NCI-H187 treated with DMSO at 0.1 percent for 48 hours (cell line): ENCODE data around the gene CCDC40.

Experiments
- DNase-seq: peaks from one replicate; lab custom pipeline; 2025; lab: John Stamatoyannopoulos, UW

CCDC40 gene

DNA sequence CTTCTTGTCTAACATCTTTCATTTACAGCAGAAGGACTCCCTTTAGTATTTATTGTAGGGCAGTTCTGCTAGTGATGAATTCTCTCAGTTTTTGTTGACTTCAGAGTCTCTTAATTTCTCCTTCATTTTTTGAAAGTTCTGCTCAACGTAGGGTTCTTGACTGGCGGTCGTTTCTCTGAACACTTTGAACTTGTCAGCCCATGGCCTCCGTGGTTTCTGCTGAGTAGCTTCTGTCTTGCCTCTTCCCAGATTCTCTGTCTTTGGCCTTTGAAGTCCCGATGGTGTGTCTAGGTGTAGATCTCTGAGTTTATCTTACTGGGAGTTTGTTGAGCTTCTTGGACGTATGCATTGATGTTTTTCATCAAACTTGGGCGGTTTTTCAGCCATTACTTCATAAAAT lies 78.3 kb downstream of the CCDC40 start:
- no peak for DNase-seq

DNA sequence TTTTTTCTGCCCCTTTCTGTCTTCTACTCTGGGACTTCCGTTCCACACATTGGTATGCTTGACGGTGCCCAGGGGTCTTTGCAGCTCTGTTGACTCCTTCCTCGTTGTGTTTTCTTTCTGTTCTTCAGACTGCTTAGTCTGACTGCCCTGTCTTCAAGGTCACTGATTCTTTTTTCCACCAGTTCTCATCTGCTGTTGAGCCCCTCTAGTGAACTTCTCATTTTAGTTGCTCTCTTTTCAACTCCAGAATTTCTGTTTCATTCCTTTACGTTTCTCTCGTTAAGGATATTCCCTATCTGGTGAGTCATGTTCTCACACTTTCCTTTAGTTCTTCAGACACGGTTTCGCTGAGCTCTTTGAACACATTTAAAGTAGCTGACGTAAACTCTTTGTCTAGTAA lies 78.7 kb downstream of the CCDC40 start:
- no peak for DNase-seq

DNA sequence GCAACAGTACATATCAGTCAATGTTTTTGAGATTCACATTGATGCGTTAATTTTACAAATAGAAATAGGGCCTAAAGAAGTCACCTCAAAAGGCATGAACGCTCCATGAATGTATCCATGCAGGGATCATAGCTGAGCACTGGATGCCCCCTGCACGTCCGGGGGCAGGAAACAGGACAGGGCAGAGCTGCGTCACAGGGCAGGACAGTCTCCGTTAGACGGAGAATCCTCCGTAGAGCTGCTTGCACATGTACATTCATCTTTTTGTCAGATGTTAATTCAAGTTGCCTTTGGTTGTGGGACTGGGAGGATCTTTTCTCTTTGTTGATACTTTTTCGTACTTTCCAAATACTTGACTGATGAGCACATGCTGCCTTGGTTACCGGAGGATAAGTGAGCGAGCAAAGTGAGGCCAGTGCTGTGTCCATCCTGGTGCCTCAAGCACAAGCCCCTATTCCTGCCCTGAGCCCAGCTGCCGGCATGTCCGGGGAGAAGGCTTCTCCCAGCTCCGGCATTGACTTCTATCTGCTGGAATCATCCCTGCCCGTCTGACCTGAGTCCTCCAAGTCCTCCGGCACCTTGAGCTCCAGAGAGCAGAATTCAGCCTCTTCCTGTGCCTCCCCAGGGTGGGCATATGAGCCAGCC lies 80.0 kb downstream of the CCDC40 start:
- no peak for DNase-seq

DNA sequence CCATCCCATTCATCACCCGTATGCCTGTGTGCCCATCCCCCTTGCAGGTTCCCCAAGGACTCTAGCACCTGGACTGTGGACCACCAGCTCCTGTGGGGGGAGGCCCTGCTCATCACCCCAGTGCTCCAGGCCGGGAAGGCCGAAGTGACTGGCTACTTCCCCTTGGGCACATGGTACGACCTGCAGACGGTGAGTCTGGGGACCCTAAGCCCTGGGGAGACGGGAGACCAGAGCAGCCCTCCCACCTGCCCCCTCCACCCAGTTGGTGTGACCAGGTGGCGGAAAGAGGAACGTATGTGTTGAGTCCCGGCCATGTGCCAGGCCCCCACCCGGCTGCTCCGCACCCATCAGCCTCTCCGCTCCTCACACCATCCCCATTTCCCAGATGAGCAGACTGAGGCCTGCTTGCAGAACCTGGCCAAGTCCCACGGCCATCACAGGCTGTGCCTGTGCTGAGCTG lies 80.5 kb downstream of the CCDC40 start:
- DNase-seq: no peak

DNA sequence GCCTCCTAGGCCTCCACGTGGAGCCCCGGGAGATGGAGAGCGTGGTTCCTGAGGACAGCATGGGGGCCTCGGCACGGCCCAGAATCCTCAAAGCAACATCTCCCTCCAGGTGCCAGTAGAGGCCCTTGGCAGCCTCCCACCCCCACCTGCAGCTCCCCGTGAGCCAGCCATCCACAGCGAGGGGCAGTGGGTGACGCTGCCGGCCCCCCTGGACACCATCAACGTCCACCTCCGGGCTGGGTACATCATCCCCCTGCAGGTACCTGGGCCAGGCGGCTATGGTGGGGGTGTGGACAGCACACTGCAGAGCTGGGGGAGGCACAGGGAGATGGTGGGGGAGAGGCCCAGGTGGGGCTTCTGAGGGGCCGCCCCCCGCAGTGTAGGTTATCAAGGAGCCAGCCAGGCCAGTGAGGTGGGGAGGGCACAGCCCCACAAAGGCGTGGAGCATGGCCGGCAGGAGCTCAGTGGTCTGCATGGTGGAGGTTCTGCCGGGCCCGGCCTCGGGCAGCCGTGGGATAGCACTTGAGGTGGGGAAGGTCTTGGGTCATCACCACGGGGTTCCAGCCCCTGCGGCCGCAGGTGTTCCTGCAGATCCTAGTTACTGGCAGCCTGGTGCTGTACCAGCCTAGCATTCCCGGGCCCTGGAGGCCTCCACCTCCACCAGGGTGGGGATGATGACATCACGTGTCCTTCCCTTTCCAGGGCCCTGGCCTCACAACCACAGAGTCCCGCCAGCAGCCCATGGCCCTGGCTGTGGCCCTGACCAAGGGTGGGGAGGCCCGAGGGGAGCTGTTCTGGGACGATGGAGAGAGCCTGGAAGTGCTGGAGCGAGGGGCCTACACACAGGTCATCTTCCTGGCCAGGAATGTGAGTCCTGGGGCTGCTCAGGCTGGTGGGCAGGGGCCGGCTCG lies 81.3 kb downstream of the CCDC40 start:
- no peak for DNase-seq

DNA sequence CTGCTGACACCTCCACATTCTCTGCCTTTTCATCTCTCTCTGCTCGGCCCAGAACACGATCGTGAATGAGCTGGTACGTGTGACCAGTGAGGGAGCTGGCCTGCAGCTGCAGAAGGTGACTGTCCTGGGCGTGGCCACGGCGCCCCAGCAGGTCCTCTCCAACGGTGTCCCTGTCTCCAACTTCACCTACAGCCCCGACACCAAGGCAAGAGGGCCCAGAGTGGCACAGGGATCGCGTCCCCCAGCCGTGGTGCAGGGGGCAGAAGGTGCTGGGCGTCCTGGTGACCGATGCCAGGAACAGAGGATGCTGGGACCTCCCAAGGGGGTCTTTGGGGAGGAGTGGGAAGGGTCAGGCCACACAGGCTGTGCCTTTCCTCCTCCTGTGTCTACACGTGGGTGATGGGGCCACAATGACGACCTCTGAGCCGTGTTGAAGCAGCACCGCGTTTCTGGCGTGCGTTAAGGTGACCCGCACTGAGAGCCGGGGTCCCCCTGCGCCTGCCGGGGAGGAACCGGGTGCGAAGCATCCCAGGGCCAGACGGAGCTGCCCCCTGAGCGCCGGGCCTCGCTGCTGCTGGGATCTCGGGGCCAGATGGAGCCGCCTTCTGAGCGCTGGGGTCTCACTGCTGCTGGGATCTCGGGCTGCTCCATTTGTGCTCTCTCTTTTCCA lies 82.3 kb downstream of the CCDC40 start:
- DNase-seq: no peak

DNA sequence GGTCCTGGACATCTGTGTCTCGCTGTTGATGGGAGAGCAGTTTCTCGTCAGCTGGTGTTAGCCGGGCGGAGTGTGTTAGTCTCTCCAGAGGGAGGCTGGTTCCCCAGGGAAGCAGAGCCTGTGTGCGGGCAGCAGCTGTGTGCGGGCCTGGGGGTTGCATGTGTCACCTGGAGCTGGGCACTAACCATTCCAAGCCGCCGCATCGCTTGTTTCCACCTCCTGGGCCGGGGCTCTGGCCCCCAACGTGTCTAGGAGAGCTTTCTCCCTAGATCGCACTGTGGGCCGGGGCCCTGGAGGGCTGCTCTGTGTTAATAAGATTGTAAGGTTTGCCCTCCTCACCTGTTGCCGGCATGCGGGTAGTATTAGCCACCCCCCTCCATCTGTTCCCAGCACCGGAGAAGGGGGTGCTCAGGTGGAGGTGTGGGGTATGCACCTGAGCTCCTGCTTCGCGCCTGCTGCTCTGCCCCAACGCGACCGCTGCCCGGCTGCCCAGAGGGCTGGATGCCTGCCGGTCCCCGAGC lies 82.9 kb downstream of the CCDC40 start:
- no peak for DNase-seq

DNA sequence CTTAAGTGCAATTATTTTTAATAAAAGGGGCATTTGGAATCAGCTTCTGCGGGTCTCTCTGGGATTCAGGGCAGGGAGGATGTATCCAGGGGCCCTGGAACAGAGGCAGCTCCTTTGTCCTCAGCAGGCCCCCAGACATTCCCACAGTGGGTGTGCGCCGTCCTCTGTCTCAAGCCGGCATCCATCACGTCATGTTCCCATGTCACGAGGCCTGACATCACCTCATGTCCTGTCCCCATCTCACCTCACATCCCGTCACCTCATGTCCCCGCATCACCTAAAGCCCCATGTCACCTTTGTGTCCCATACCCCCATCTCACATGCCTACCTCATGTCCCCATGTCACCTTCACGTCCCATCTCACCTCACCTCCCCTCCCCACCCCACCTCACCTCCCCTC lies 83.4 kb downstream of the CCDC40 start:
- DNase-seq: no peak

DNA sequence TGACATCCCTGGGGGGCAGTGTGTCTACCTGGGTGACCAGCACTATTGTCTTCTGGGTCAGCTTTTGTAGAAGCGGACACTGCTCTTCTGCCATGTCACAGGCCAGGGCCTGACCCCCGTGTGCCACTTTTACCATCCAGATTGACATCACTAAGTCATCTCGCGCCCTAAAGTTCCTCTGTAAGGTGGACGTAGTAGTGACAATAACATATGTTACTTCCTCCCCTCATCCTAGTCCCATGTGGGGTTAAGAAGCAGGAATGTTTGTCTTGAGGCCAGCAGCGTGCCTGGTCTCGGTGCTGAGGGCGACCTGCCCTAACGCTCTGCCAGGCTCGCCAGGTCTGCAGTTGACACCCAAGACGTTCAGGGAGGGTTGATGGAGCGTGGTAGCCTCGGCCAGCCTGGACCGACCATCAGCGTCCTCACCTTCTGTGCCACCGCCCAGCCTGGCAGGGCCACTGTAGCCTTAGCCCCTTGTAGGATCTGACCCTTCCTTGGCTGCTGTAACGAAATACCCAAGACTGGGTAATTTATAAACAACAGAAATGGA lies 85.7 kb downstream of the CCDC40 start:
- DNase-seq: no peak

DNA sequence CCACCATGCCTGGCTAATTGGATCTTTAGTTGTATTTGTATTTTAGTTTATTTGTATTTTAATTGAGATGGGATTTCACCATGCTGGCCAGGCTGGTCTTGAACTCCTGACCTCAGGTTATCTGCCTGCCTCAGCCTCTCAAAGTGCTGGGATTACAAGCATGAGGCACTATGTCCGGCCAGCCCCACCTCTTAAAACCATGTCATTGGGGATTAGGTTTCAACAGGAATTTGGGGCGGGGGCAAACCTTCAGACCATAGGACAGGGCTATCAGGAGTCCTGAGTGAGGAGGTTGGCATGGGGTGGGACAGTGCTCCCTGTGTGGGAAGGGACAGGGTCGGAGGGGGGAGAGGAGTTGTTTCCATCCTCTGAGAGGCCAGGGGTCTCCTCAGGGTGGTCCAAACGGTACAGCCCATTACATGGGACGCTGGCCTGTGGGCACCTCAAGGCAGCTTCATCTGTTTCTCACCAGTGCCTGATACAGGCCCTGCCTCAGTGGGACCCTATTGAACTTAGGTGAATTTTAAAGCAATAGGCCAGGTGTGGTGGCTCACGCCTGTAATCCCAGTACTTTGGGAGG lies 86.6 kb downstream of the CCDC40 start:
- DNase-seq: no peak

DNA sequence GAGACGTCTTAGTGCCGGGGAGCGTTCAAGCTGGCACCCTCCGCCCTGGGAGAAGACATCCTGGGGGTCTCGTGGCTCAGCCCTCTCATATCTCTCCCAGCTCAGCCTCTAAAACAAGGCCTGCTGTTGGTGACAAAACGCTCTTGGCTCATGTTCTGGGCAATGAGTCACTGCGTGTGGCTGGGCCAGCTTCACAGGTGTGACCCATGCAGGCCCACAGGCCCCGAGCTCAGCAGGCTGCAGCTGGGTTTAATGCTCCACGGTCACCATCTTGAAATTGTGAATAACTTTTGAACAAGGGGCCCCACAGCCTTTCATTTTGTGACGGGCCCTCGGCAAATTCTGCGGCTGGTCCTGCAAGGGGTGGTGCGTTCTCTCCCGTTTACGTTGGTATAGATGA lies 87.3 kb downstream of the CCDC40 start:
- no peak for DNase-seq

DNA sequence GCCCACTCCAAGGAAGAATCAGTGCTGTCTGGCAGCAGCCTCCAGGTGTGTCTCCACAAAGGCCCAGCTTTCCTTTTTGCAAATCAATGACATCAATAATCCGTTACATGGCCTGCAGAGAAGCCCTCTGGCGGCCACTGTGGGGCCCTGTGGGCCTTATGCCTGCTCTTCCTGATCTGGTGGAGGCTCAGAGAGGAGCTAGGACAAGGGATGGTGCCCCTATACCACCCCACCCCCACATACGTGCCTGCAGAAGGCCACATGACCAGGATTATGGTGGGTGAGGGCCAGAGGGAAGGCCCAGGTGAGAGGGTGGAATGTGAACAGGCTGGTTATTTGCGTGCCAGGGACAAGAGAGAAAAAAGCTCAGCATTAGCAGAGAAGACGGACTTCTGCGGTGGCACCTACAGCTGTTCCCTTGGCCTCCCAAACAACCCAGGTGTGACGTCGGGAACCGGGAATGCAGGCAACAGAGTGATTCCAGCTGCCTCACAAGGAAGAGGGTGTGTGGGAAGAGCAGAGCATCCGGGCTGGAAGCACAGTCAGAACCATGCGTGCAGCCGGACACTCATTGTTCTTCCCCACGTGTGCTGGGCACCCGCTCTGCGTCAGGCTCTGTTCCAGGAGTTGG lies 88.0 kb downstream of the CCDC40 start:
- no peak for DNase-seq

DNA sequence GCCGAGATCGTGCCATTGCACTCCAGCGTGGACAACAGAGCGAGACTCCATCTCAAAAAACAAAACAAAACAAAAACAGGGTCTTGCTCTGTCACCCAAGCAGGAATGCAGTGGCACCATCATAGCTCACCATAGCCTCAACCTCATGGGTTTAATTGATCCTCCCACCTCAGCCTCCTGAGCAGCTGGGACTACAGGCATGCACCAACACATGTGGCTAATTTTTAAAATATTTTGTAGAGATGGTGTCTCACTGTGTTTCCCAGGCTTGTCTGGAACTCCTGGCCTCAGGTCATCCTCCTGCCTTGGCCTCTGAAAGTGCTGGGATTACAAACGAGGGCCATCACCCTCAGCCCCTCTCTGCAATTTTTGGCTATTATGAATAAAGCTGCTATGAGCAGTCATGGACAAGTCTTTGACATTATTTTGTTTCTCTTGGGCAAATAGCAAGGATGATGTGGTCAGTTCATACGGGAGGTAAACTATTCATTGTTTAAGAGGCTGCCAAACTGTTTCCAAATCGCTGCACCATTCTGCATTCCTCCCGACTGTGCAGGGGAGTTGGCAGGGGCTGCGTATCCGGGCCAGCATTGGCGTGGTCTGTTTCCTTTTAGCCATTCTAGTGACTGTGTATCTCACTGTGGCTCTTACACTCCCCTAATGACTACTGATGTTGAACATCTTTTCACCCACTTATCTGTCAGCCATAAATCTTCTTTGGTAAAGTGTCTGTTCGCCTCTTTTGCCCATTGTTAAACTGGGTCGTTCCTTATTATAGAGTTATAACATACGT lies 89.4 kb downstream of the CCDC40 start:
- no peak for DNase-seq

DNA sequence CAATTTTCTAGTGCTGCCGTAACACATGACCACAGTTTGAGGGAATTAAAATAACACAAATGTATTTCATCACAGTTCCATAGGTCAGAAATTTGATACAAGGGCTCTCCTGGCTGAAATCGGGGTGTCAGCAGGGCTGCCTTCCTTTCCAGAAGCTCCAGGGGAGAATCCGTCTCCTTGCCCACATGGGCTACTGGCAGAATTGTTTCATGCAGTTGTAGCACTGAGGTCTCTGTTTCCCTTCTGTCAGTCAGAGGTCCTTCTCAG lies 89.9 kb downstream of the CCDC40 start:
- no peak for DNase-seq

DNA sequence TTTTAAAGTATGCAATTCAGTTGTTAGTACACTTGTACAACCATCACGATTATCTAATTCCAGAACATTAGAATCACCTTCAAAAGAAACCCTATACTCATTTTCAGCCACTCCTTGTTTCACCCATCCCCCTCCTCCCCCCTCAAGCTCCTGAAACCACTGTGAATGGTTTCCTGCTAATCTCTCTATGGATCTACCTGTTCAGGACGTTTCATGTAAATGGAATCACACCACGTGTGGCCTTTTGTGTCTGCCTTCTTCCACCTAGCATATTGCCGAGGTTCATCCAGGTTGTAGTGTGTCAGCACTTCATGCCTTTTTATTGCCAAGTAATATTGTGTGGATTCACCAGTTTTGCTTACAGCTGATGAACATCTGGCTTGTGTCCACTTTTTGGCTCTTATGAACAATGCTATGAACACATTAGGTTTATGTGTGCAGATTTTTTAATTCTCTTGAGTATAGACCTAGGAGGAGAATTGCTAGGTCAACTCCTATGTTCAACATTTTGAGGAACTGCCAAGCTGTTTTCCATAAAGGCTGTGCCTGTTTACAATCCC lies 92.6 kb downstream of the CCDC40 start:
- DNase-seq: no peak

DNA sequence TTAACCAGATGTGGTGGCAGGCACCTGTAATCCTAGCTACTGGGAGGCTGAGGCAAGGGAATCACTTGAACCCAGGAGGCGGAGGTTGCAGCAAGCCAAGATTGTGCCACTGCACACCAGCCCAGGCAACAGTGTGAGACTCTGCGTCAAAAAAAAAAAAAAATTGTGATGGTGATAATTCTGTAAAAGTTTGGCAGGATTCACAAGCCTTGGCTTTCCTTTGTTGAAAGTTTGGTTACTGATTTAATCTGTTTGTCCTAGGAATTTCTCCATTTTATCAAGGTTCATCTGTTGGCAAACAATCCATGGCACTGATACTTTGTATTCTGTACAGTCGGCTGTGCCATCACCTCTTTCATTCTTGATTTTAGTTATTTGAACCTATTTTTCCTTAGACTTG lies 94.5 kb downstream of the CCDC40 start:
- DNase-seq: no peak

DNA sequence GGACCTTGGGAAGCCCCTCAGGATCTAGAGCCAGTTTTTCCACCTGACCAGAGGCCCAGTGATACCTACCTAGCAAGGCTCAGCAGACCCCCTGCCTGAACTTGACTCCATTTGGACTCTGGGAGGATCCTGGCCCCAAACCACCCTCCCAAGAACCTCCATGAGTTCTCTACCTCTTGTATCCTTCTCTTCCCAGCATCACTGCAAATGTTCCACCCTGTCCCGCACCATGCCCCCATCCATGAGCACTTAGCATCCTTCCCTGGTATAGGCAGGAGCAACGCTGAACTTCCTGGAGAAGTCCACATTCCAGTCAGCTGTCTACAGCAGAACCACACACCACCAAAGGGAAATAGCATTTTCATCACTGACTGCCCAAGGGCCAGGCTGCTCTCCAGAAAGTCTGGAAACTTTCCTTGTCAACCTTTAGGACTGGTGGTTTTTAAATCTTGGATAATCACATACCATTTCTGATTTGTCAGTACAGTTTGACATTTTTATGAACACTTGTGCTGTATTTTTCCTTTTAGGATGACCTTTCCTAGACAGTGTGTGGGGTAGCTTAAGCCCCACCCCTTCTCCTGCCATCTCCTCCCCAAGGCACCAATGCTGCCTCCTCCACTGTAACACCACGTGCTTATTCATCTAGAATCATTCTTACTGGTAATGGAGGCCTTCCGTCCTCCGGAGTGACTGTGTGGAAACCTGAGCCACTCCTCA lies 96.6 kb downstream of the CCDC40 start:
- no peak for DNase-seq

DNA sequence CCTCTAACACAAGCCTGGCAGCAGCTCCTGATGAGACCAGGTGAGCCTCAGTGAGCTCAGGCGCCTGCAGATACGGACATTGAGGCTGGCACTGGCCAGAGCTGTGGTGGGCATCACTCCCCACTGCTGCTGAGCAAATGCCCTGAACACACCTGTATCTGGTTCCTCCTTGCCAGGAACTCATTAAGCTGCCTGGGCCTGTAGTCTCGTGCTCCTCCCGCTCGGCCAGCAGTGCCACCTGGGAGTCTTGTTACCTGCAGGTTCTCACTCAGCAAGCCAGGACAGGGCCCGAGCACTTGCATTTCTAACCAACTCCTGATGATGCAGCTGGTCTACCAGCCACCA lies 97.2 kb downstream of the CCDC40 start:
- no peak for DNase-seq

DNA sequence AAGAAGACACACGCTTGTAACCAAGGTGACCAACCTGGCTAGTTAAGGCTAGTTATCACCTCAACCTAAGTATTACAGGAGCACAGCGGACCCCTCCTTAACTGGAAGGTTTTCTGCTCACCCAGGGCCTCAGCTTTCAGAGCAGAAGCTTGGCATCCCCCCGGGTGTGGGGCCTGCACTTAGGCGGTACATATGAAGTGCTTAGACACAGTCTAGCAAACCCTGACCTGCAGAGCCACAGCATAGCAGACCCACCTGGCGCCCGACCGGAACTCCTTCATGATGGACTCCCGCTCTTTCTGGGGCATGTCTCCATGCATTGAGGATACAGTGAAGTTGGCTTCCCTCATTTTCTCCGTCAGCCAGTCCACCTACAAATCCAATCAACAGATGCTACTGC lies 100.7 kb downstream of the CCDC40 start:
- no peak for DNase-seq

DNA sequence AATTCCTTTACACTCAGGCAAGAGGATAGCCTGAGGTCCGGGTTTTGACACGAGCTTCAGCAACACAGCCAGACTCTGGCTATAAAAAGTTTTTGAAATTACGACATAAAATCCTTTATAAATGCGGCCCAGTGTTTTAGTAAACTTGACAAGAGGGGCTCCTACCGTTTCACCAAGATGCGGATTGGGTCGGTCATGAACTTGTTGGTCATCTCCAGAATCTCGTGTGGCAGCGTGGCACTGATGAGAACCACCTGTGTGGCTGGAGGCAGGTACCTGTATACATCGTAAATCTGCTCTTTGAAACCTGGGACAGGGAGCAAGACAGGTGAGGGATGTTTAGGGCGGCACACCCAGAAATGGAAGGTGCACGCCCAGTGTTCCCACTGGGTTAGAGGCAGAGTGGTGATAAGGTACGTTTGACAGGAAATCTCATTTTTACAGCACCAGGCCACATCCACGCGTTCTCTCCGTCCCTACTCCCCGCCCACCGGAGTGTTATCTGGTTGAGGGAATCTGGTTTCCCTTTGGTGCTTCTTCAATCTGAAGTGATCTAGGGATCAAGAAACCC lies 102.5 kb downstream of the CCDC40 start:
- DNase-seq: no peak
